HG02938 (cell line): Measurements from ENCODE around the gene ASB10.

Source experiments
- ATAC-seq: cut with Tn5 transposase; IDR thresholded peaks from one replicate; pipeline ENCODE4 v1.9.1; 2021; ENCODE audit warnings: mild to moderate bottlenecking, moderate library complexity; ENCODE audit not compliant: unreplicated experiment

Gene ASB10

DNA sequence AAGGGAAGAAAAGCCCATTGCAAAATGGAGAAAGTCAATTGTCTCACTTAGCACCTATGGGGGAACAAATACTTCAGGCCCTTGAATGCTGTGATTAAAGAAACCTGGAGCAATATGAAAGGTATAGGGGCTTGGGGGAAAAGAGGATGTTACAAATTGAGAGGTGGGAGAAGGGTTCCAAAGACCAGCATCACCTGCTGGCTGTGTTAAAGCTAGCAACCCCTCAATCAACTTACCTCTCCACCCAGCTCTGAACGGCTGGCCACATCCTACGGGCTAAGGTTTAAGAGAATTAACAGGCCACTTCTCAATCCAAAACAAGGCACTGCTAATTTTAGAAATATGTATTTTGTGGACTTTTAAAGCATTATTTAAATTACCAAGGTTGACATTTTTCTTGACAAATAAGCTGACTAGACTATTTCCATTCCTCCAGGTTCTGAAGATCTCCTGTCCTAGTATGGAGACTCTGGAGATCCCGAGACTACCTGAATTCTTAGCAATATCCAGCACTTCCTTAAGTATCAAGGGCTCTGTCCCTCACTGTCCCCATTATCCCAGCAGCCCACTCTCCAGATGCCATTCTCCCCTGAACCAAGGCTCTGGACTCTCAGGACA is 24.2 kb upstream of the ASB10 start:
- ATAC-seq, result no peak

DNA sequence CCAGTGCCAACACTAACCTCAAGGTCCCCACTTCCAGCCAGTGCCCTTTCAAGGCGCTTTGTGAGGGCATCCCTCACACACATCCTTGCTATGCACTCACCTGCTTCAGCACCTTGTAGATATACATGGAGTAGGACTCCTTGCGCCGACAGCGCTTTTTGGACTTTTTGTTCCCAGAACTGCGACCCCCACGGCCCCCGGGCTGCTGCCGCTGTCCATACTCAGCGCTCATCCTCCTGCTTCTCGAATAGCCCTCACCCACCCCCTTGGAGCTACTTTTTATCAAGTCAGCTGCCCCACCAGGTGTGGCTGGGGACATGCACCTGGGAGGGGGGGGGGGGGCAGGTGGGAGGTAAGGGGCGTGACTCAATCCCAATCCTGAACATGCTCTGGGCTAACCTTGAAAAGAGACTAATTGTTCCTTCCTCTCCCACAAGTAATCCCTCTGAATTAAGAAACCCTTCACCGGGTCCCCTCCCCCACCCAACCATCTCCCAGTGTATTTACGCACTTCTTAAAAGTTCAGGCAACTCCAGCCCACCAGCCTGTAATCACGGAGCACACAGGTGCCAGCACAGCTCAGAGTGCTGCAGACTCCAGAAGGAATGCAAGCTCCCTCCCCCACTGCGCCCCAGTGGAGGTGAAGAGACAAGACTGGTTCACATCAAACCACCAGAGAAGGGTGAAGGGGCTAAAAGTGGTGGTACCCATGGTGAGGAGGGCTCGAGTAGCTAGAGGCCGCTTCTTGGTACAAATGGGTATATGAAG is 23.2 kb upstream of the ASB10 start, which contains the start of gene H2BK1:
Gene H2BK1 (minus strand): TSS at position 402 of the 768 bp plus-strand sequence. CDS start 170 bp downstream, at position 232.
- ATAC-seq, result no peak

DNA sequence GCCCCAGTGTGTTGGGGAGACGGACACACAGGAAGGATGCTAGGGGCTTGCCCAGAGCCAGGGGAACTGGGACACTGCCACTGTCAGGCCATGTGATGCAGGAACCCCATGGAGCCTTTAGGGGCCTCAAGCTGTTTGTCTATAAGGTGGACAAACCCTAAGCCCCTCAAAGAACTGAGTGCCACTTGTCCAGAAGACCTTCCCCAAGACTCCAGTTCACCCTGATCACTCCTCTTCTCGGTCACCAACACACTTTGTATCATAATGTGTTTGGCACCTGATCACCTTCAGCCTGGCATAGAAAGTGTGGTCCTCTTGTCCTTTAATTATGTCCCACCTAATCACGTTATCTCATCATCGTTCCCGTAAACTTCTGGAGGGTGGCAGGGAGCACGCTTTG is 22.5 kb upstream of the ASB10 start:
- no peak for ATAC-seq

DNA sequence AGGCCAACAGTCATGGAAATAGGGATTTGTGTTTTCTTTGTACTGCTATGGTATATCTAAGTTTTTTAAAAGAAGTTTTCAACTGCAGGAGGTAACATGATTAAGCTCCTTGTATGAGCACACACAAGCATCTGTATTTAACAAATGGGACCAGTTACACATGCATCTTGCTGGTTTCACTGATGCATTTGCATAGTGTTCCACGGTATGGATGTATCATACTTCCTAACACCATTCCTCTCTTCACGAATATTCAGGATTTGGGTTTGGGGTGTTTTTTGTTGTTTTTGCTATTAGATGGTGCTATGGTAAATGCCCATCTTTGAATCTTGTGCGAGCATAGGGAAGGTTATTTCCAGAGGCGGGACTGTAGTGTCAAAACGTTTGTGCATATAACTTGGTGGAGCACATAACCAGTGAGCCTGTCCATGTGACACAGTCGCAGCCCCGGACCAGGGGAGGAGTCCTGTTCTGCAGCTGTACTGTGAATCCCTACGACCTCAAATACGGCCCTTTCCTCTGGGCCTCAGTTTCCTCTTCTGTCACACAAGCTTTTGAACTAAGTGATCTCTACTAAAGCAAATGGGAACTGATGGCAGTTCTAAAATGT is 21.3 kb upstream of the ASB10 start:
- no peak for ATAC-seq

DNA sequence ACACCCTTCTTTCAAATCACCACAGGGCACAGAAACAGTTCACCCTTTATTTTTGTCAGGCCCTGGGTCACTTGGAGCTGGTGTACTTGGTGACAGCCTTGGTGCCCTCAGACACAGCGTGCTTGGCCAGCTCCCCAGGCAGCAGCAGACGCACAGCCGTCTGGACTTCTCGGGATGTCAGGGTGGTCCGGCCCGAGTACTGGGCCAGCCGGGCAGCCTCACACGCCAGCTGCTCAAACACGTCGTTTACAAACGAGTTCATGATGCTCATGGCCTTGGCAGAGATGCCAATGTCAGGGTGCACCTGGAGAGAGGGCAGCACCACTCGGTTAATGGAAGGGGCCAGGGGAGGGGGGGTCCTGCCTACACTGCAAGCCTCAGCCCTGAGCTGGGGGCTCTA is 20.8 kb upstream of the ASB10 start:
- no peak for ATAC-seq

DNA sequence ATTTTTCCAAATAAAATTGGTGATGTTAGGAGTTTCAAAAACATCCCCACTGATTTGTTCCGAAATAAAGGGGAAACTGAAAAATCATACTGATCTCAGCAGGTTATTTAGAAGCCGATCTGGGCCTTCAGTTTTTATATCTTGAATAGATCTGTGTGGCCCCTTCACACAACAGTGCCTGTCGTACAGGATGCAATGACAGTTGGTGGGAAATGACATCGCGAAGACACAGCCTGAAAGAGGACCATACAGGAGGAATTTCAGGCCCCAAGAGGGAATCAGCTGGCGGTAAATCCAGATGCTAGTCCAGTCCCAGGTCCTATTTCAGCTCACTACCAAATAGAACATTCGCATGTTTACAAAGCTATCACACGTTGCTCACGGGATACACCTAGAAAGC is 20.3 kb upstream of the ASB10 start:
- ATAC-seq, result no peak

DNA sequence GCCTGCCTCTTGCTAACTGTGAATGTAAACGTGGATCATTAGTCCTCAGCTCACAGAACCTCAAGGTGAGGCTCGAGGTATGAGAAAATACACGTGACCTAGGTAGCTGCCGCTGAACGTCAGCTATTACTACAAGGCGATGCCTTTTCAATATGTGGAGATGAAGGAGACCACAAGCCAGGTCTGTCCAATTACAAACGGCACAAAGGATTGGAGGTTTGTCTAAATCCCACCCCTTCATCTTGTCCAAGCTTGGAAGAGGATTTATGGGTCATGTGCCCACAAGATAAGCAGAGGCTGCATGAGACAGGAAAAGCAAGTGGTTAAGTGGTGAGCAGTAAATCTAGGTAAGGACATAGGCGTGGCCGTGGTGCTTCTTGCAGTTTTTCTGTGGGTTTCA is 19.9 kb upstream of the ASB10 start:
- ATAC-seq, result no peak

DNA sequence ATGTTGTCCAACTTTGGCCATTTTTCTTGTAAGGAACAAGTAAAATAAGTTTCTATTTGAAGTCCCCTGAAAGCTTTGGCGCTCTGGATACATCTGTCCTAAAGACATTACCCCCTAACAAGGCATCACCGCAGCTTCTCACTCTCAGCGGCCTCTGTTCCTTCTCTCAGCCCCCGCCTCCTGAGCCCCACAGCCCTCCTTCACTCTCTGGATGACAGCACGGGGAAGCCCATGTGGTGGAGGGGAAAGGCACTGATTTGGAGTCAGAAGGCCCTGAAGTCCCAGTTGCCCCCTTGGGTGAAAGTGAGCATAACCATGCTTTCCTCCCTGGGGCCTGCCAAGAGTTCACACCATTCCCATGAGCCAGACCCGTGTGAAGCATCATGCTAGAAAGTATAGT is 18.7 kb upstream of the ASB10 start:
- no peak for ATAC-seq

DNA sequence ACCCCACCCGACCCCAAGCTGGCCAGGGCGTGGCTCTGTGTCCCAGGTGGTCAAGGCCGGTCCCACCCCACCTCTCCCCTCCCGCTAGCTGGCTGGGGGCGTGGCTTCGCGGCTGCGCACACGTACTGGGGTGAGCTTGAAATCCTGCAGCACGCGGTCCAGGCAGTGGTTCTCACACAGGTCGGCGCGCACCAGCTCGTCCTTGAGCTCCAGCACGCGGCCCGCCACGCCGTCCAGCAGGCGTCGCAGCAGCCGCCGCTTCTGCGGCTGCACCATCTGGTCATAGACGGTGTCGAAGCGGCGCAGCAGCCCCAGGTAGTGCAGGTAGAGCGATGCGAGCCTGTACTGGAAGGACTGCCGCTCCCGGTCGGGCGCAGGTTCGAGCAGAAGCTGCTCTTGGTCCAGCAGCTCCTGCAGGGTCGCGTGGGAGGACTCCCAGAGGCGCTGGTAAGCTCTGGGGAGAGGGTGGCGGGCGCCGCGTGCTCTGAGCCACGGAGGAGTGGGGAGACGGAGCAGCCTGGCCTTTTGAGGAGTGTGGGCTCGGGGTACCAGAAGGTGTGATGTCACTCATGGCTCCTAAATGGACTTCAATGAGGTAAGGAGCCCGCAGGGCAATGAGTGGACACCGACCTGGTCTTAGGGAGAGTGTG is 17.5 kb upstream of the ASB10 start:
- ATAC-seq, result no peak

DNA sequence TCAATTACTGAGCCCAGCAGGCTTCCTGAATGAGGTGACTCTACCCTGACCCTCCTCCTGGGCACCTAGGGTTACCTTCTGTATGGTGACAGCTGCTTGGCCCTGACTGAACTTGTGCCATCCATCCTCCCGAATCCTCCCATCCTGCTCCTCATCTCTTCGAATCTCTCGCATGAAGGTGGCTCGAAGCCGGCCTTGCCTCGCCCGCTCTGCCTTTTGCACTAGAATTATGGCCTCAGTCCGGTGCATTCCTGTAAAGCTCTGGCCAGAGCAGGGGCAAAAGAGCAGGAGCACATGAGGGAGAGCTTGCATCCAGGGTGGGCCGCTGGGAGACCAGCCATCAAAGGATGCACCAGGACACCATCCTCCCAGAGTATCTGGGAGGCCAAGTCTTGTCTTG is 15.8 kb upstream of the ASB10 start:
- no peak for ATAC-seq

DNA sequence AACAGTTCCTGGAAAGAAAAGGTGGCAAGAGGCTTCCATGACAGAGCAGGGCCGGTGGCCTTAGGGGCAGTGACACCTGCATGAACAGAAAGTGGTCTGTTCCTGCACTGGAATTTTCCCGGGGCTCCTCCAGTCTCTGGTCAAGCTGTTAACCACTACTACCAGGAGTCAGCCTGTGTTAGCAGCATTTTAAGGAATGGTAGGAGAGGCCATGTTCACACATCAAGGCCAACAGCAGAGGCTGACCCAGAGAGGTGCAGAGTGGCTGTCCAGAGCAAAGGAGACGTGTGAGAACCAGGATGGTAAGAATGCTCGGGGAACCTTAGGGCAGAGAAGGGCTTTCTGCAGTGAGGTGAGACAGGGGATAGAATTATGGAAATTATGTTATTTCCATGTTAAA is 14.7 kb upstream of the ASB10 start:
- ATAC-seq, result no peak

DNA sequence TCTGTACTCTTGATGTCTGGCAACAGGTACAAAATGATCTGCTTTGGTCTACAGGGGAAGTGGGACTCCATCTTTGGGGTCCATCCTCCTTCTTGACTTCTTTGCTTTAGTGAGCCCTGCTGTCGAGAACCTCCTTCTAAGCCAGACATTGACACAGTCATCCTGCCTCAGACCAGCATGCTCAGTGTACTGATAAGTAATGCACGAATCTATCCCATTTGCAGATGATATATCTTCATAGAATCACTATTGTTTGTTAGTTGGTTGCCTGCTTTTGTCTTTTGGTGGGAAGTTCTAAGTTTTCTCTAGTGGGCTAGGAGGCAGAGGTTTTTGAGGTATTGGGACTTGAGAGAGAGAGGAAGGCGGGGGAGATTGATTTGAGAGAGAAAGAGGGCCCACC is 14.3 kb upstream of the ASB10 start:
- ATAC-seq, result no peak

DNA sequence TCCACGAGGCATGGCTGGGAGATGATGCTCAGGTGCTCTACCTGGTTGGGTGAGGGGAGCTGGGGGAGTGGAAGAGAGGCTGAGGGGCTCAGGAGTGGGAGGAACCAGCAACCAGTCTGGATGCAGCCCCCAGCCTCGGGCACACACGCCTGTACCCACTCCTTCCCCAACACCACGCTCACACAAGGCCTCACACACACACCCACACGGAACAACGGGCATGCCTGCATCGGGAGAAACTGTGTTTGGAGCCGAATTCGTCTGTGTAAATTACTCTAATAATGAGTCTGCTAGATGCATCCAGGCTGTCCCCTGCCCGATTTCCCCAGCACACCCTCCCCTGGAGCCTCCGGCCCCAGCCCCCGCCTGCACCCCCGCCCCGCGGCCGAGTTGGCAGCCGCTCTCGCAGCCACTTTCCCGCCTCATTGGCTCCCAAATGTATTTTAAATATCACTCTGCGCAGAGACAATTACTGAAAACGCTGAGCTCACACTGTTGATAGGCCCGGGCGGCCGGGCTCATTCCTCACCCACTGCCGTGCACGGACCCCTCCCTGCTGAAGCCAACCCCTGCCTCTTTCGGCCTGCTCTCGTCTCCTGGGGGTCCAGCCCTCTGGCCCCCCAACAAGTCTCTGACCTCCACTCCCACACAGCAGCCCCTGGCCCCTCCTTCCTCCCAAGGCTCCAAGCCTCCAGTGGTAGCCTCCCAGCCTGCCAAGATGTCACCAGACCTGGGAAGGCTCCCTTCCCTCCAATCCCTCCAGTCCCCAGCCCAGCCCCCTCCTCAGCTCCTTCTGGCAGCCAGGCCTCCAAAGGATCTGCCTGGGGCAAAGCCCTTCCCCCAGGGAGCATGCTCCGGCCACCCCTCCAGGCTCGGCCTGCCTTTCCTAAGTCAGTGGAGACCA is 12.1 kb upstream of the ASB10 start:
- no peak for ATAC-seq

DNA sequence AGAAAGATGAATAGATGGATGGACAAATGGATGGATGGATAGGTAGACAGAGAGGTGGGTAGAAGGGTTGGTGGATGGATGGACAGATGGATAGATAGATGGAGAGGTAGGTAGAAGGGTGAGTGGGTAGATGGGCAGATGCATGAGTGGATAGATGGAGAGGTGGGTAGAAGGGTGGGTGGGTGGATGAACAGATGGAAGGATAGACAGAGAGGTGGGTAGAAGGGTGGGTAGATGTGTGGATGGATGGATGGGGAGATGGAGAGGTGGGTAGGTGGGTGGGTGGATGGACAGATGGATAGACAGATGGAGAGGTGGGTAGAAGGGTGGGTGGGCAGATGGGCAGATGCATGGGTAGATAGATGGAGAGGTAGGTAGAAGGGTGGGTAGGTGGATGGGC is 10.9 kb upstream of the ASB10 start:
- ATAC-seq, result no peak

DNA sequence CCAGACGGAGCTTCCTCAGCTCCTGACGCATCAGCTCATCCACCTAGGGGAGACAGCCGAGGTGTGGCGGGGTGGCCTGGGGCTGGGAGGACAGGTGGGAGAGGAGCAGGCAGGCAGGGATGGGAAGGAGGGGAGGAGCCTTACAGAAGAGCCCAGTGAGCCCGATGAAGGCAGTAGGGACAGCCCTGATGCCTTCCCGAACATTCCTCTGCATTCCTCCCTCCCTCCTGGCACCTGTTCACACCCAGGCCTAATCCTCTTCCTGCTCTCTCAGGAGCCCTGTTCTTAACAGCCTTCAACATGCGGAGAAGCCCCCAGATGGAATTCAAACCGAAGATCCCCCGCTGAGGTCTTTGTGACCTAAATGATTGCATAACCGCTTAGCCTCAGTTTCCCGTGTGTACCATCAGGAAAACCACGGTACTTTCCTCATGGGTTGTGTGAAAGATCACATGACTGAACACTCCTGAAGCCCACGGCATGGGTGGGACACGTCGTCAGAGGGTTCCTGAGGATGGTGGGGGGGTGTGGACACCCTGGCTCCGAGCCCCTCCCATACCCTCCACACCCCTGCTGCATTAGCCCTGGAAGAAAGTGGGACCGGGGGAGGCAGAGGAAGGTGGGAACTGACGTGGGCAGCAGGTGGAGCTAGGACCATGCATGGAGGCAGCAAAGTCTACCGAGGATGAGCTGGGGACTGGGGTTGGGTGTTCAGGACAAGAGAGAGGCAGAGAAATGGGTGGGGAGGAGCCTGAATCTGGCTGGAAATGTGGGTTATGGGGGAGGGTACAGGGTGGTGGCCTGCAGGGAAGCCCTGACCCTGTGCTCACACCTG is 8.8 kb upstream of the ASB10 start:
- no peak for ATAC-seq

DNA sequence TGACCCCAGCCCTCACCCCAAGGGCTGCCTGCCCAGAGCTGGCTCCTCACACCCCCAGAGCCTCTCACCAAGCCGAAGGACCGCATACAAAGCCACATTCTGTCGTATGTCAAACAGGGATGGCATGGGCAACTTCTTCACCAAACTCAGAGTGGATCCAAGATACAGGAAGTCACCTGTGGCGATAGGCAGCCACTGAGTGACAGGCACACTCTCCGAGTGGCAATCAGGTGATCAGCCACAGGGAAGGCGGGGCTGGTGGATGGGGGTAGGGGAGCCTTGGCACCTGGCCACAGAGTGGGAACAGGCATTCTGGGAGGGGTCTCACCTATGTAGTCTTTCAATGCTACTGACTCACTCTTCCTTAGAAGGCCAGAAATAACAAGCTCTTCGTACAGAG is 7.1 kb upstream of the ASB10 start:
- ATAC-seq, result no peak

DNA sequence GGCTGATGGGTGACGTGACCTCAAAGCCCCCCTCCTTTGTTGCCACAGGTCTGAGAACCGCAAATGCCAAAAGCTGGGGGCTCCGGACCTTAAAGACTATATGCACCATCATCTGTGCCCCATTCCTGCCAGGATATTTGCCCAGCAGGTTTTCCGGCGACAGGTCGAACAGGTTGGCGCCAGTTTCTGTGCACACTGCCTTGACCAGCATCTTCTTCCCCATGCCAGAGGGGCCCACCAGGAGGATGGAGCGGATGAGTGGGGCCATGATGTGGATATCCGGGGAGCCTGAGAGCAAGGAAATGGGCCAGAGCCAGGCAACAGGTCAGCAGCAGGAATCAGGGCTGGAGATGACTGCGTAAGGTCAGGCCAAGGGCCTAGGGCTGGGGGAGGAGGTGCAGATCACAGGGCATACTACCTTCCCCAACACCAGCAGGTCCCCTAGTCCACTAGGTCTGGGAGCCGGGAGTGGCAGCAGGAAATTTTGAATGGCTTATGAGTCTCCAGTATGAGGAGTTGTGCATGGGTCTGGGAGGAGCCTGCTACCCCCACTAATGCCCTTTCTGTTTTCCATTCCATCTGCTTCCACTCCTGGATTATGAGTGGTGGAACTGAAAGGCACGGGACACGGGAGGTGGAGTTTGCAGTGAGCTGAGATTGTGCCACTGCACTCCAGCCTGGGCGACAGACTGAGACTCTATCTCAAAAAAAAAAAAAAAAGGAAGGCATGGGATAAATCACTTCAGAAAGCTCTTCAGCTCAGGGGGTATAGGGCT is 6.3 kb upstream of the ASB10 start:
- ATAC-seq, result no peak

DNA sequence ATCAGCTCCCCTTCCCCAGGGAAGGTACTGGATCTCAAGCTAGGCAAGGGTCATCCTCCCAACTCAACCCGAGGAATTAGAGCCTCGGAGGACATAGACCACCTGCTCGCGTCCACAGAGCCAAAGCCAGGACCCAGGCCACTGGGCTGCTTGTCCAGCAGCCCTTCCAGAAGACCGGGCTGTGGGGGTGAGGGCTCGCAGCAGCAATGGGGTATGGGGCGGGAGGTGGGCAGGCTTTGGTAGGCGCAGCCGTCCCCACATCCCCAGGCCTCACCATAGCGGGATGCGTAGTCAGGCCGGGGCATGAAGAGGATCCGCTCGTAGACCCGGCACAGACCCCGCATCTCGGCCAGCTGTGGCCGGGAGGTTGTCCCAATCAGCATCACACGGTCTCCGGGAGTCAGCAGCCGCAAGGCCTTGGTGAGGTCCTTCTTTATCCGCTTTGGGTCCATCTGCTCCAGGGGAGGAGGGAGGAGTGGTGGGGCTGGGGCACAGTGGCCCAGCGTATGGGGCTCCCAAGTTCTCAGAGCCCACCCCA is 5.0 kb upstream of the ASB10 start:
- no peak for ATAC-seq

DNA sequence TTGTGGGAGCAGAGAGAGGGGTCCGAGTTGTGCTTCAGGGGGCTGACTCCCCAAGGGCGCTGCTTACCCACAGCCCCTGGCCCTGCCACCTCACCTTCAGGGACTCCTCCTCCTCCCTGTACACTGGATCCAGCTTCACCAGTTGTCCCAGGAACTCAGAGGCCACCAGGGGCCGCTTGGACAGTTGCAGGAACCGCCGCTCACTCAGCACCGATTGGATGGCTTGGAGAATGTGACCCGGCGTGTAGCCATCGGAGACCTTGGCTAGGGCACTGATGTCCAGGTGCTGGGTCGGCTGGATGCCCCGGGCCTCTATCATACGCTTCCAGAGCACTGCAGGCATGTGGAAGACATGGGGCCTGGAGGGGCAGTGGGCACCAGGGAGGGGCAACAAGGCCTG is 4.5 kb upstream of the ASB10 start:
- no peak for ATAC-seq
